GM19238 (cell line): Measurements from ENCODE around the gene SLCO1A2.

Experiments
- DNase-seq: peaks from one replicate; pipeline ENCODE4 v3.0.0; 2011; ENCODE audit warnings: low spot score; ENCODE audit not compliant: insufficient read length

SLCO1A2 gene

DNA sequence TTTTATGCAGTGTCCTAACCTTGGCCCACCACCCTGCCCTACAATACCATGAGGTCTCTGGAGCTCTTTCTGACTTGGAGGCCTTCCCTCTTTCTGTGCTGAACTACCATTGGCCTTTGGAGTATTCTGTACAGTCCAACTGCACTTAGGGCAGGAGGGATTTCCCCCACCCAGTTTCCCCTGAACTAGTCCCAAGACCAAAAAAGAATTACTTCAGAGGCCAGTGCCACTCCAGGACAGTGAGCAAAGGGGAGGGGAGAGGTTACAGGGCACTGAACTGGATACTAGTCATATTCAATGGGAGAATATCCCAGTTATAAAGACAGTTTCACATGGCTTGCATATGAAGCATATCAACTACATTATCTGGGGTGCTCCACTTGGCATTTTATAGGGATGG lies 6.1 kb downstream of the SLCO1A2 start:
- no peak for DNase-seq

- DNase-seq, result no peak
Measured at GRCh38 chr12:21324551-21324950, 10.2 kb downstream of the SLCO1A2 start.

DNA sequence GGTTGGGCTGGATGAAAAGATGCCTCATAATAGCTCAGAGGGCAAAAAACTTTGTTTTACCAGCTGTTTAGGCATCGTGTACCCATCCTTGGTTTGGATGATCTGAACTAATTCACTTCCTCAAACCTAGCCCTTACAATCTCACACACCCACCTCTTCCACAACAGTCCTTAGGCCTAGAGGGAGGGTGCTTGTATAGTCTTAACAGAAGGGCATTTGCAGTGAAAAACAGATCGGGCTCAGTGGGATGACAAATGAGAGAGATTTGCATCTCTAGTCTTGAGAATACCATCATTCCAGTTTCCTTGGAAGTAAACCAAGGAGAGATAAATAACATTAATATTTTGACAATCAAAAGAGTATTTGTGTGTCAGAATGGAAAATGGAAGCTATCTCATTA lies 11.0 kb downstream of the SLCO1A2 start:
- no peak for DNase-seq

GRCh38 chr12:21308785-21309184 lies 25.9 kb downstream of the SLCO1A2 start:
- no peak for DNase-seq

- DNase-seq, result no peak
Measured at GRCh38 chr12:21305661-21306060, 29.1 kb downstream of the SLCO1A2 start.

DNA sequence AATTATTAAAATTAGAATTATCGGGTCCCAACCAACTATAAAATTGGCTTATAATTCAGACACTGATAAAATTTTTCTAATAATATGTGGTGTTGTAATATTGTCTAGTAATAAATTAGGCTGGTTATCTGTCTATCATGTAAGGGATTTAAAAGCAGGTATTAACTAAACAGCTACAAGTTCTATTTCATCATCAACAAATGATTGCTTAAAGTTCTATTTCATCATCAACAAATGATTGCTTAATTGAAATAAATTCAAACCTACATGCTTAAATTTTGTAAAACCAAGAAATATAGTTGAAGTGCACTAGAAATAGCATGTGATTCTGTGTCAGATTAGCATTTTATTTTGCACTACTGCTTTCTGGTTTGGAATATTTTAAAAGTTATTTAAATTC lies 34.1 kb downstream of the SLCO1A2 start:
- no peak for DNase-seq

DNA sequence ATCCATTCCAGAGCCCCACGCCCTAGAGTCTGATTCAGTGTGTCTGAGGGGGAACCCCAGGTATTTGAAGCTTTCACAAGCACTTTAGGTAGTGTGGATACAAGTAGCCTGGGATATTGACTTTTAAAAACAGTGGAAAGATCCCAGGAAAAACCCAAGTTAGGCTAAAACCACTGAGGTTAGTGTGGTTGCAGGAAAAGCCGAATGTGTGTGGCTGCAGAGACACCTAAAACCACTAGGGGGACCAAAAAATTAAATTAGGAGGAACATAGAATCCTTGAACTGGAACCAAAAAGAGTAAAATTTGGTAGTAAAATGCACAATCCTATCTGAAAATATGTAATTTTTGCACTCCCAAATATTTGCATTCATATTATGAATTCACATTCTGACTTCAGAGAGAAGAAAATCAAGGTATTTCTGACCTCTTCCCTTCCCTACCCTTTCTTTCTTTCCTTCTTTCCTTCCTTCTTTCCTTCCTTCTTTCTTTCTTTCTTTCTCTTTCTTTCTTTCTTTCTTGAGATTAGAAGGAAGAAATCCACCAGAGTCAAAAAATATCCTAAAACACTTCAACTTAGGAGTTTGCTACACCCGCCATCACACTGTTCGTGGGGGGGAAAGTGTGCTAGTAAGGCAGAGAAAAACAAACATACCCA lies 37.8 kb downstream of the SLCO1A2 start:
- DNase-seq, result no peak

GRCh38 chr12:21296348-21296747 lies 38.4 kb downstream of the SLCO1A2 start:
- DNase-seq, result no peak

- DNase-seq, result no peak
Measured at GRCh38 chr12:21294176-21294575, 40.5 kb downstream of the SLCO1A2 start.

DNA sequence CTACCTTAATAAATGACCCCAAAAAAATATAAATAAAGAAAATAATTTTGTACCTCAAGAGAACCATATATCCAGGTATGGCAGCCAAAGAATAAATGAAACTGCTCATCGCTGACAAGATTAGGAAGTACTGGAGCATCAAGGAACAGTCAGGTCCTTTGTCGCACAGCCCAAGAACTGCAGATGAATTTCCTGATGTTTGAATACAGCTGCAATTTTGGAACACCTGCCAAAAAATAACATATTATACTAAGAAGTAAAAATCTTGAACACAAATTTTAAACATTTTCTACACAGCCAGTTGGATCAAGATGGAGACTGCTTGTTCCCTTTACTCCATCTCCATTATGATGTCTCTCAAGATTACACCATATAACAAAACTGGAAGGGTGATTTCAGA lies 42.6 kb downstream of the SLCO1A2 start:
- no peak for DNase-seq

DNA sequence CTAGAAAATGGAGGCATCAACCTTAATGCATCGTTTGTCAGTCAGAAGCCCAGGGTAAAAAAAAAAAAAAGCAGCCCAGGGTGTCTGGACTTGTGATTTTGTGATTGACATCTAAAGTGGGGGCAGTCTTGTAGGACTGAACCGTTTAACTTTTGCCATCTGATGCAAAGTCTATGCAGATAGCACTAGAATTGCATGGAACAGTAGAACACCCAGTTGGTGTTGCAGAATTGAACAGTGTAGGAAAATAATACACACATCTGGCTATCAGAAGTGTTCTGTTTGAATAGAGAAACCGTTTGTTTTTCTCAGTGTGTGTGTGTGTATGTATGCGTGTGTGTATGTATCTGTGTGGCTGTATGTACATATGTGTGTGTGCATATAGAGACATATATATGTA lies 45.0 kb downstream of the SLCO1A2 start:
- no peak for DNase-seq

DNA sequence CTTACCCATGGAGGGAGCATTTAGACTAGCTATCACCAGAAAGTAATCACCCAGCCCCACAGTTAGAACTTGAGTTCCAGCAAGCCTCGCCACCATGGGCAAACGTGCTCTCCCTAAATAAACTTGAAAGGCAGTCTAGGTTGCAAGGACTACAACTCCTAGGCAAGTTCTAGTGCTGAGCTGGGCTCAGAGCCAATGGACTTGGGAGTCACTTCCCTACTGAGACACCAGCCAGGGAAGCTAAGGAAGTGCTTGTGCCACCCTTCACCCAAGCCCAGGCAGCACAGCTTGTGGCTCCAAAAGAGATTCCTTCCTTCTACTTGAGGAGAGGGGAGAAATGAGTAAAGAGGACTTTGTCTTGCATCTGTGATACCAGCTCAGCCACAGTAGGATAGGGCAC lies 57.9 kb downstream of the SLCO1A2 start:
- DNase-seq, result no peak

GRCh38 chr12:21265932-21266331 lies 68.8 kb downstream of the SLCO1A2 start:
- DNase-seq, result no peak

- DNase-seq, result no peak
Measured at GRCh38 chr12:21264232-21264631, 70.5 kb downstream of the SLCO1A2 start.

- no peak for DNase-seq
Measured at GRCh38 chr12:21257172-21257571, 77.5 kb downstream of the SLCO1A2 start.

GRCh38 chr12:21252070-21252469 lies 82.6 kb downstream of the SLCO1A2 start:
- DNase-seq, result no peak

DNA sequence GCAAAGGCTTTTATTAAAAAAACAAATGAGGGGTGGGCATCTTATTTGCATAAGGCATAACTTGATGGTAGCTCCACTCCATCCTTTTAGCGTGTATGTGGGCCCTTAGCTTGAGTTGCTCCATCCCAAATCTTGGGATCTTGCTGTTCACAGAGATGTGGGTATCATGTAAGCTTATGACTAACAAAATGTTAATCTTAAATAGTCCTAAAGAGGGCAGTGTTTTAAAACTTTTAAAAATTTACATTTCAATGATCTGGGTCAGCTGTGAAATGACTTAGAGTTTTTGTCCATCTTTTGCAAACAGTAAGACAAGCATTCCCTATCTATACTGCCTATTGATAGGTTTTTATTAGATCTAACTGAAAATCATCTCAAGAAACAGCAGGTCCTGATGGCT lies 86.0 kb downstream of the SLCO1A2 start:
- DNase-seq, result no peak

- DNase-seq, result no peak
Measured at GRCh38 chr12:21239866-21240265, 94.9 kb downstream of the SLCO1A2 start.

DNA sequence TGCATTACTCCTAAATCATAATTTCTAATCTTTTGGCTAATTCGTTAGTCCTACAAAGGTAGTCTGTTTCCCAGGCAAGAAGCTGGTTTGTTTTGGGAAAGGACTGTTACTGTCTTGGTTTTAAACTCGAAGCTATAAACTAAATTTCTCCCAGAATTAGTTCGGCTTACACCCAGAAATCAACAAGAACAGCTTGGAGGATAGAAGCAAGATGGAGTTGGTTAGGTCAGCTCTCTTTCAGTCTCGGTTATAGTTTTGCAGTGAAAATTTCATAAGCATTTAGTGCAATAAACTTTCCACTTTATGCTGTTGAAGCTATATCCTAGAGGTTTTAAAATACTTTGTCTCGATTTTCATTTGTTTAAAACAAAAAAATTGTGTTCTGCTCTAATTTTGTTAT lies 100.3 kb downstream of the SLCO1A2 start:
- no peak for DNase-seq

DNA sequence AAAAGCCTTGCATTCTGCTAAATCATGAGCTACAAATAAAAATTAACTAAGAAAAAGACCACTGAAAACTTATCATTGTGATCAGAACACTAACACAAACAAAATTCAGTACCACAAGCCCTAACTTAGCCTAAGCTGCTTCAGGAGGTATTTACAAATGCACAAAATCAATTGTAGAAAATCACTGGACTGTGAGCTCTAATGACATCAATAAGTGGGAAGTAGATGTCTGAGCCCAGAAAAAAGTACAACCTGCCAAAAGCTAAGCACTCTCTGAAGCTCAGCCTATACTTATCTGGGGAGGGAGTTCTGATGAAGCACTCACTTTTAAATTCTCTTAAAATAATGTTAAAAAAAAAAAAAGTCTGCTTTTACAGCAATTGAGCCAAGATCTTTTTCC lies 110.8 kb downstream of the SLCO1A2 start:
- DNase-seq, result no peak

GRCh38 chr12:21221778-21222177 lies 112.9 kb downstream of the SLCO1A2 start:
- no peak for DNase-seq

GRCh38 chr12:21221072-21221471 lies 113.6 kb downstream of the SLCO1A2 start:
- no peak for DNase-seq

DNA sequence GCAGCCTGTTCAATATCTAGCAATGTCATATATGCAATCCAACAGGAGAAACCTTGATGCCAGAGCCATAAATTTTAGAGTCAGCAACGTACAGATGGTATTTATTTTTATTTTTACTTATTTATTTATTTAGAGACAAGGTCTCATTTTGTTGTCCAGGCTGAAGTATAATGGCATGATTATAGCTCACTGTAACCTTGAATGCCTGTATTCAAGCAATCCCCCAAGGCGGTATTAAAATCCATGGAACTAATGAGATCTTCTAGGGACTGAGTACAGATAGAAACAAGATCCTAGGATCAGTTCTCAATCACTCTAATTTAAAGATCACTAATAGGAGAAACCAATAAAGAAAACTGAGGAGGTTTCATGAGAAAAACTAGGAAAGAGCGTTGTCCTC lies 114.5 kb downstream of the SLCO1A2 start:
- DNase-seq, result no peak

- no peak for DNase-seq
Measured at GRCh38 chr12:21219206-21219605, 115.5 kb downstream of the SLCO1A2 start.
